K562 (cell line): Measurements from ENCODE around the gene THAP6. TPM values are rescaled to one million over a fixed set of nuclear protein-coding genes. Genes with fewer than 3 reads are reported as not detected.

Experiments used
- ATF1 ChIP-seq, 2 experiments: fragments of 450-650 bp in 1 of 2; IDR thresholded peaks; 2 replicates each; pipeline ENCODE4 v1.6.1; 2016; ENCODE audit warnings: missing compliant biosample characterization in 1 of 2, missing genetic modification characterization in 1 of 2
- BACH1 ChIP-seq: fragments of 200-800 bp; sonication (Bioruptor generic); IDR thresholded peaks from 2 replicates; pipeline ENCODE4 v1.6.1; 2016; ENCODE audit warnings: missing genetic modification characterization, missing compliant biosample characterization
- CBX1 ChIP-seq: sonication (generic); IDR thresholded peaks from 2 replicates; pipeline ENCODE4 v1.6.1; 2016; ENCODE audit warnings: antibody characterized with exemption, low read depth, mild to moderate bottlenecking
- ELF4 ChIP-seq: fragments of 450-650 bp; formaldehyde crosslinking; IDR thresholded peaks from 2 replicates; pipeline ENCODE4 v1.4.0; 2022; ENCODE audit warnings: missing genetic modification characterization
- FOS ChIP-seq: IDR thresholded peaks from 3 replicates; pipeline ENCODE4 v1.6.1; 2011; ENCODE audit not compliant: insufficient read length; ENCODE audit errors: extremely low read depth
- GATAD2B ChIP-seq: fragments of 450-650 bp; IDR thresholded peaks from 2 replicates; pipeline ENCODE4 v1.6.1; 2017; ENCODE audit warnings: mild to moderate bottlenecking, borderline replicate concordance
- HDAC3 ChIP-seq: fragments of 450-650 bp; IDR thresholded peaks from 2 replicates; pipeline ENCODE4 v1.6.1; 2018; ENCODE audit warnings: borderline replicate concordance, mild to moderate bottlenecking, moderate library complexity; ENCODE audit not compliant: partially characterized antibody
- KLF16 ChIP-seq: IDR thresholded peaks from 2 replicates; pipeline ENCODE4 v1.6.1; 2016; ENCODE audit warnings: antibody characterized with exemption
- L3MBTL2 ChIP-seq: fragments of 450-650 bp; IDR thresholded peaks from 2 replicates; pipeline ENCODE4 v1.6.1; 2016; ENCODE audit warnings: mild to moderate bottlenecking, moderate library complexity
- LEF1 ChIP-seq: fragments of 450-650 bp; IDR thresholded peaks from 2 replicates; pipeline ENCODE4 v1.6.1; 2016; ENCODE audit warnings: mild to moderate bottlenecking
- MCM5 ChIP-seq: fragments of 450-650 bp; IDR thresholded peaks from 2 replicates; pipeline ENCODE4 v1.6.1; 2016; ENCODE audit warnings: low read depth
- SUPT5H ChIP-seq: fragments of 450-650 bp; IDR thresholded peaks from 2 replicates; pipeline ENCODE4 v1.6.1; 2016
- TAL1 ChIP-seq: fragments of 450-650 bp; IDR thresholded peaks from 2 replicates; pipeline ENCODE4 v1.6.1; 2016; ENCODE audit warnings: mild to moderate bottlenecking
- ZFP1 ChIP-seq: fragments of 450-650 bp; formaldehyde crosslinking; IDR thresholded peaks from 2 replicates; pipeline ENCODE4 v1.4.0; 2020; ENCODE audit warnings: mild to moderate bottlenecking, mixed read lengths
- ZNF696 ChIP-seq: fragments of 250-450 bp; sonication (Bioruptor Pico); conservative IDR thresholded peaks from 2 replicates; pipeline ENCODE4 v1.4.0; 2020; ENCODE audit warnings: mild to moderate bottlenecking, moderate library complexity
- polyA plus RNA-seq, 8 experiments: library from polyadenylated mRNA; depleted of rRNA in 4 of 8; stranded (reverse) in 5 of 8; unstranded in 3 of 8; fragments of >200 nt; fragmentation: Nextera tagmentation in 2 of 8; fragmentation: Illumina TruSeq in 1 of 8; extraction: Ambion mirVana in 2 of 8; extraction: Trizol in 1 of 8; gene quantifications; 2 replicates each; pipeline versions ENCODE4 v1.2.1 to v1.2.3, GENCODE V29; 2011 to 2014; ENCODE audit warnings: inconsistent platforms in 1 of 8, missing spikeins in 1 of 8
- total RNA-seq, 7 experiments: library from RNA; depleted of rRNA in 6 of 7; stranded (reverse); fragments of >200 nt in 6 of 7; fragmentation: Illumina TruSeq in 2 of 7; extraction: Trizol in 2 of 7; gene quantifications; 2 replicates each; pipeline versions ENCODE4 v1.2.1 to v1.2.3, GENCODE V29; 2011 to 2021; ENCODE audit warnings: low replicate concordance in 1 of 7
- TF ChIP-seq, protein P1 (sequence below), 2 experiments: fragments of 250-450 bp in 1 of 2; fragments of 450-650 bp in 1 of 2; sonication (Bioruptor Pico) in 1 of 2; IDR thresholded peaks; 2 replicates each; pipeline versions ENCODE4 v1.6.1 to v1.8.0; 2016 to 2021; ENCODE audit warnings: mild to moderate bottlenecking in 2 of 2, moderate library complexity in 2 of 2, missing compliant biosample characterization in 1 of 2, missing genetic modification characterization in 1 of 2
- TF ChIP-seq, protein P2 (sequence below): sonication (generic); formaldehyde crosslinking; IDR thresholded peaks from 2 replicates; pipeline ENCODE4 v1.8.0; 2022; ENCODE audit warnings: missing genetic modification reagents, mild to moderate bottlenecking, moderate library complexity, borderline replicate concordance
- TF ChIP-seq, protein P3 (sequence below): sonication (generic); formaldehyde crosslinking; IDR thresholded peaks from 2 replicates; pipeline ENCODE4 v1.8.1; 2023; ENCODE audit warnings: mild to moderate bottlenecking, missing genetic modification reagents
- TF ChIP-seq, protein P4 (sequence below), 2 experiments: IDR thresholded peaks; 2 replicates each; pipeline ENCODE4 v1.6.1; 2011; ENCODE audit warnings: borderline replicate concordance in 1 of 2, control low read depth in 1 of 2, low read depth in 1 of 2, low read length in 1 of 2, mild to moderate bottlenecking in 1 of 2, mixed read lengths in 1 of 2, moderate library complexity in 1 of 2; ENCODE audit not compliant: insufficient read depth in 1 of 2, insufficient read length in 1 of 2, poor library complexity in 1 of 2, severe bottlenecking in 1 of 2; ENCODE audit errors: extremely low read depth in 1 of 2
- TF ChIP-seq, protein P5 (sequence below): sonication (generic); formaldehyde crosslinking; IDR thresholded peaks from 2 replicates; pipeline ENCODE4 v1.8.0; 2022; ENCODE audit warnings: mild to moderate bottlenecking, missing genetic modification reagents
- TF ChIP-seq, protein P6 (sequence below), 2 experiments: fragments of 450-650 bp in 1 of 2; sonication (generic) in 1 of 2; formaldehyde crosslinking in 1 of 2; IDR thresholded peaks in 1 of 2; conservative IDR thresholded peaks in 1 of 2; 2 replicates each; pipeline versions ENCODE4 v1.6.1 to v1.8.1; 2016 to 2023; ENCODE audit warnings: mild to moderate bottlenecking in 2 of 2, moderate library complexity in 2 of 2, inconsistent platforms in 1 of 2, missing genetic modification reagents in 1 of 2

THAP6 gene
- total and polyA plus RNA-seq, 9 of the 15 experiments (the other 6 are each of a cell fraction or from before 2014, with no cell fraction given), result 8.9 to 30.4 (median 17.3) TPM

DNA sequence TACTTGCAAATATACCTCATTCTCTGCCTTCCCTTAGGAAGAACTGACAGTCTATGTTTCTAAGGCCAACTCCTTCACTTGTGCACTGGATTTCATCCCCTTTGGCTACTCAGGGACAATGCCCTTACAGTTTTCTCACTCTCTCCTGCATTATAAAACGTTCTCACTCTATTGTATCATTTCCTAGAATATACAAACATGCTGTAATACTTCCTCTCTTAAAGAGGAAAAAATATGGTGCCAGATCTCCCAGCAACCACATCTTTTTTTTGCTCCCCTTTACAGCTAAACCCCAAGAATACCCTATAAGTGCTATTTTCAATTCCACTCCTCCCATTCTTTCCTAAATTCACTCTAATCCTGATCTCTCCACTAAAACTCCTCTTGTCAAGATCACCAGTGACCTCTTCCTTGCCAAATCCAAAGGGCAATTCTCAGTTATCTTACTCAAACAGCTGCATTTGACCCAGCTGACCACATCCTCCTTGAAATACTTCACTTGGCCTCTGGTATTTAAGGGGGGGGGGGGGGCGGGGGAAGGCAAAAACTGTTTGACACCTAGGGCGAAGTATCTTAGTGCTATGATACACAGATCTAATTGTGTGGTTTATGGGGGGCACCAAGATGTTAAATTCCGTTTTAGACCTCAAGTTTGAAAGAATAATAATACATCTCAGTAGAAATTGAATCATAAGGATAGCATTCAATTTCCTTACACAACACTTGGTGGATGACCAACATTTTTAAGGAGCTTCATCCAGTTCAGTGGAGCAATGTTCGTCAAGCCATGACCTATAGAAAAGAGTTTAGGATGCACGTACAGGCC, 1.7 kb upstream of the THAP6 start (continued):
- TF ChIP-seq GATAD2B (peak; percentile 83; the same call in 1 of the 2 replicates), ZNF696 (no peak), SUPT5H (no peak), ZFP1 (CRISPR knock-in tag) (no peak), FOS (no peak), MCM5 (no peak), ELF4 (CRISPR knock-in tag) (0 out of 2 replicates have a peak, but pooled peaks have one; percentile 59), L3MBTL2 (peak; percentile 21; the same call in 1 of the 2 replicates), TAL1 (peak; percentile 88), LEF1 (peak; percentile 68), CBX1 (no peak), HDAC3 (peak; percentile 81), ATF1 (CRISPR knock-in tag; IDR thresholded peaks at IDR 0.05) (no peak), ATF1 (tag; IDR thresholded peaks at IDR 0.05) (no peak), BACH1 (tag) (no peak), KLF16 (0 out of 2 replicates have a peak, but pooled peaks have one; percentile 74)
- TF ChIP-seq, protein P1, sequence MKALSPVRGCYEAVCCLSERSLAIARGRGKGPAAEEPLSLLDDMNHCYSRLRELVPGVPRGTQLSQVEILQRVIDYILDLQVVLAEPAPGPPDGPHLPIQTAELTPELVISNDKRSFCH (CRISPR knock-in tag; IDR thresholded peaks at IDR 0.05), result no peak
- TF ChIP-seq, protein P1 (tag; IDR thresholded peaks at IDR 0.05), result peak; percentile 60; the same call in 1 of the 2 replicates
- TF ChIP-seq, protein P2, sequence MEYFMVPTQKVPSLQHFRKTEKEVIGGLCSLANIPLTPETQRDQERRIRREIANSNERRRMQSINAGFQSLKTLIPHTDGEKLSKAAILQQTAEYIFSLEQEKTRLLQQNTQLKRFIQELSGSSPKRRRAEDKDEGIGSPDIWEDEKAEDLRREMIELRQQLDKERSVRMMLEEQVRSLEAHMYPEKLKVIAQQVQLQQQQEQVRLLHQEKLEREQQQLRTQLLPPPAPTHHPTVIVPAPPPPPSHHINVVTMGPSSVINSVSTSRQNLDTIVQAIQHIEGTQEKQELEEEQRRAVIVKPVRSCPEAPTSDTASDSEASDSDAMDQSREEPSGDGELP (CRISPR knock-in tag), result peak; percentile 83
- TF ChIP-seq, protein P3, sequence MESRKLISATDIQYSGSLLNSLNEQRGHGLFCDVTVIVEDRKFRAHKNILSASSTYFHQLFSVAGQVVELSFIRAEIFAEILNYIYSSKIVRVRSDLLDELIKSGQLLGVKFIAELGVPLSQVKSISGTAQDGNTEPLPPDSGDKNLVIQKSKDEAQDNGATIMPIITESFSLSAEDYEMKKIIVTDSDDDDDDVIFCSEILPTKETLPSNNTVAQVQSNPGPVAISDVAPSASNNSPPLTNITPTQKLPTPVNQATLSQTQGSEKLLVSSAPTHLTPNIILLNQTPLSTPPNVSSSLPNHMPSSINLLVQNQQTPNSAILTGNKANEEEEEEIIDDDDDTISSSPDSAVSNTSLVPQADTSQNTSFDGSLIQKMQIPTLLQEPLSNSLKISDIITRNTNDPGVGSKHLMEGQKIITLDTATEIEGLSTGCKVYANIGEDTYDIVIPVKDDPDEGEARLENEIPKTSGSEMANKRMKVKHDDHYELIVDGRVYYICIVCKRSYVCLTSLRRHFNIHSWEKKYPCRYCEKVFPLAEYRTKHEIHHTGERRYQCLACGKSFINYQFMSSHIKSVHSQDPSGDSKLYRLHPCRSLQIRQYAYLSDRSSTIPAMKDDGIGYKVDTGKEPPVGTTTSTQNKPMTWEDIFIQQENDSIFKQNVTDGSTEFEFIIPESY (CRISPR knock-in tag), result no peak
- TF ChIP-seq, protein P4, sequence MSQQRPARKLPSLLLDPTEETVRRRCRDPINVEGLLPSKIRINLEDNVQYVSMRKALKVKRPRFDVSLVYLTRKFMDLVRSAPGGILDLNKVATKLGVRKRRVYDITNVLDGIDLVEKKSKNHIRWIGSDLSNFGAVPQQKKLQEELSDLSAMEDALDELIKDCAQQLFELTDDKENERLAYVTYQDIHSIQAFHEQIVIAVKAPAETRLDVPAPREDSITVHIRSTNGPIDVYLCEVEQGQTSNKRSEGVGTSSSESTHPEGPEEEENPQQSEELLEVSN (IDR thresholded peaks at IDR 0.05; ENCODE audit: borderline replicate concordance in 1 of 2, extremely low read depth in 1 of 2, insufficient read depth in 1 of 2, insufficient read length in 1 of 2, low read depth in 1 of 2, low read length in 1 of 2, poor library complexity in 1 of 2, severe bottlenecking in 1 of 2), result no peak
- TF ChIP-seq, protein P5, sequence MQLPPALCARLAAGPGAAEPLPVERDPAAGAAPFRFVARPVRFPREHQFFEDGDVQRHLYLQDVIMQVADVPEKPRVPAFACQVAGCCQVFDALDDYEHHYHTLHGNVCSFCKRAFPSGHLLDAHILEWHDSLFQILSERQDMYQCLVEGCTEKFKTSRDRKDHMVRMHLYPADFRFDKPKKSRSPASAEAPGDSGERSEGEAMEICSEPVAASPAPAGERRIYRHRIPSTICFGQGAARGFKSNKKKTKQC (CRISPR knock-in tag), result no peak
- TF ChIP-seq, protein P6, sequence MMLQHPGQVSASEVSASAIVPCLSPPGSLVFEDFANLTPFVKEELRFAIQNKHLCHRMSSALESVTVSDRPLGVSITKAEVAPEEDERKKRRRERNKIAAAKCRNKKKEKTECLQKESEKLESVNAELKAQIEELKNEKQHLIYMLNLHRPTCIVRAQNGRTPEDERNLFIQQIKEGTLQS (IDR thresholded peaks at IDR 0.05), result peak; percentile 31; the same call in 1 of the 2 replicates
- TF ChIP-seq, protein P6 (CRISPR knock-in tag; conservative IDR thresholded peaks at IDR 0.05), result no peak
